Measurements from ENCODE around the gene ZNF800.

GRCh38 chr7:127392182-127392565, 334 bp downstream of the ZNF800 start:
- TF ChIP-seq CTCF (conservative IDR thresholded peaks at IDR 0.05) (no peak), EZH2 (IDR thresholded peaks at IDR 0.05; ENCODE audit: low read depth) (no peak)

Measured in PC-9 (cell line).